HFFc6 (cell line): ENCODE data around the gene HELB. TPM values are rescaled to one million over a fixed set of nuclear protein-coding genes. Genes with fewer than 3 reads are reported as not detected.
A peak's percentile ranks its signal among the peaks of the same experiment; 100 is the strongest.

Experiments used
- DNase-seq: peaks from one replicate; pipeline ENCODE4 v3.0.0-alpha.2; 2018
- H3K27ac Mint-ChIP-seq: 2 replicates; pipeline ENCODE4 v1.8.0; 2020; ENCODE audit warnings: mild to moderate bottlenecking, mixed read lengths
- H3K27me3 Mint-ChIP-seq: 2 replicates; pipeline ENCODE4 v1.8.0; 2021; ENCODE audit warnings: mild to moderate bottlenecking, moderate library complexity, mixed read lengths; ENCODE audit not compliant: insufficient read depth
- H3K36me3 Mint-ChIP-seq: 2 replicates; pipeline ENCODE4 v1.8.0; 2021; ENCODE audit warnings: low read depth, mixed read lengths
- H3K4me1 Mint-ChIP-seq: 2 replicates; pipeline ENCODE4 v1.8.0; 2020; ENCODE audit warnings: low read depth, mixed read lengths
- H3K4me3 Mint-ChIP-seq: 2 replicates; pipeline ENCODE4 v1.8.0; 2020; ENCODE audit warnings: mild to moderate bottlenecking, moderate library complexity, mixed read lengths
- H3K9me3 Mint-ChIP-seq: 2 replicates; pipeline ENCODE4 v1.8.0; 2020; ENCODE audit warnings: mild to moderate bottlenecking, mixed read lengths
- CTCF ChIP-seq: fragments of 200-600 bp; sonication (generic); IDR thresholded peaks from 2 replicates; pipeline ENCODE4 v1.5.0; 2021; ENCODE audit warnings: antibody characterized with exemption, mild to moderate bottlenecking
- total RNA-seq, 6 experiments: library from RNA; stranded (reverse); fragmentation: NEBNext Ultra II Directional; extraction: Animal tissue kit (Norgen Biotek cat#: 25700); gene quantifications; 2 replicates in 1 of 6; 3 replicates in 5 of 6; pipeline ENCODE4 v1.2.3, GENCODE V29; 2021

HELB gene
- total RNA-seq, 6 experiments from 2014 or later = 1.4 to 2.1 (median 1.8) TPM

- H3K9me3 Mint-ChIP-seq = no peaks in the 10 kb centered on the region
- no peak overlapping the region for H3K27ac Mint-ChIP-seq
- no peak for TF ChIP-seq CTCF
- H3K27me3 Mint-ChIP-seq = peaks cover 4% of the 10 kb centered on the region
- DNase-seq = no peak
- no peaks in the 10 kb centered on the region for H3K36me3 Mint-ChIP-seq
- no peaks in the 10 kb centered on the region for H3K4me1 Mint-ChIP-seq
- H3K4me3 Mint-ChIP-seq = no peak overlapping the region
Observed at GRCh38 chr12:66354291-66354690, 52.0 kb downstream of the HELB start.

- Mint-ChIP-seq H3K27ac (no peak overlapping the region), H3K9me3 (no peaks in the 10 kb centered on the region), H3K4me3 (no peak overlapping the region), H3K4me1 (no peaks in the 10 kb centered on the region), H3K36me3 (no peaks in the 10 kb centered on the region), H3K27me3 (peaks cover 1% of the 10 kb centered on the region; the same call in 1 of the 2 replicates)
- no peak for DNase-seq
- TF ChIP-seq CTCF = no peak
Observed at GRCh38 chr12:66359300-66359699, 57.0 kb downstream of the HELB start.

GRCh38 chr12:66361703-66362102 lies 59.4 kb downstream of the HELB start:
- Mint-ChIP-seq H3K4me3 (no peak overlapping the region), H3K27ac (no peak overlapping the region), H3K27me3 (peaks cover 4% of the 10 kb centered on the region; the same call in 1 of the 2 replicates), H3K36me3 (no peaks in the 10 kb centered on the region), H3K4me1 (peaks cover 8% of the 10 kb centered on the region), H3K9me3 (no peaks in the 10 kb centered on the region)
- no peak for TF ChIP-seq CTCF
- no peak for DNase-seq

GRCh38 chr12:66365718-66366490 lies 63.6 kb downstream of the HELB start:
- no peak for TF ChIP-seq CTCF
- Mint-ChIP-seq H3K4me3 (no peak overlapping the region), H3K36me3 (no peaks in the 10 kb centered on the region), H3K9me3 (no peaks in the 10 kb centered on the region), H3K4me1 (peaks cover 8% of the 10 kb centered on the region), H3K27ac (no peak overlapping the region), H3K27me3 (peaks cover 8% of the 10 kb centered on the region; the same call in 1 of the 2 replicates)
- peak; percentile 7 for DNase-seq

GRCh38 chr12:66367015-66367667 lies 64.8 kb downstream of the HELB start:
- Mint-ChIP-seq H3K36me3 (no peaks in the 10 kb centered on the region), H3K4me3 (no peak overlapping the region), H3K27ac (no peak overlapping the region), H3K27me3 (peaks cover 6% of the 10 kb centered on the region; the same call in 1 of the 2 replicates), H3K4me1 (peaks cover 8% of the 10 kb centered on the region), H3K9me3 (no peaks in the 10 kb centered on the region)
- DNase-seq = no peak
- TF ChIP-seq CTCF = no peak
